Nephron (organoid): ENCODE measurements around the gene KIF3C.

Source experiments
- H3K27ac Mint-ChIP-seq, 3 experiments: 2 replicates each; pipeline ENCODE4 v1.8.0; 2020; ENCODE audit warnings: mixed read lengths in 3 of 3, mild to moderate bottlenecking in 2 of 3, moderate library complexity in 1 of 3
- H3K27me3 Mint-ChIP-seq: 2 replicates; pipeline ENCODE4 v1.8.0; 2021; ENCODE audit warnings: low read depth, mild to moderate bottlenecking, moderate library complexity, mixed read lengths
- H3K36me3 Mint-ChIP-seq: 2 replicates; pipeline ENCODE4 v1.8.0; 2020; ENCODE audit warnings: low read depth, mixed read lengths
- H3K4me1 Mint-ChIP-seq: 2 replicates; pipeline ENCODE4 v1.8.0; 2020; ENCODE audit warnings: mixed read lengths
- H3K4me3 Mint-ChIP-seq, 3 experiments: 2 replicates each; pipeline ENCODE4 v1.8.0; 2020; ENCODE audit warnings: mild to moderate bottlenecking in 3 of 3, mixed read lengths in 3 of 3, moderate library complexity in 2 of 3
- H3K9me3 Mint-ChIP-seq: 2 replicates; pipeline ENCODE4 v1.8.0; 2020; ENCODE audit warnings: mixed read lengths
- CTCF ChIP-seq, 3 experiments: fragments of 200-600 bp; sonication (generic); IDR thresholded peaks; one replicate each; pipeline ENCODE4 v1.5.0; 2021; ENCODE audit warnings: antibody characterized with exemption in 3 of 3; ENCODE audit not compliant: unreplicated experiment in 3 of 3

Gene KIF3C

GRCh38 chr2:25996844-25997243 is 14.5 kb upstream of the KIF3C start:
- no peak for TF ChIP-seq CTCF (IDR thresholded peaks at IDR 0.05; ENCODE audit: unreplicated experiment in 3 of 3)
- H3K4me3 Mint-ChIP-seq: no peak overlapping the region
- no peaks in the 10 kb centered on the region for H3K9me3 Mint-ChIP-seq
- H3K4me1 Mint-ChIP-seq: peaks cover 11% of the 10 kb centered on the region
- peaks cover 16% of the 10 kb centered on the region for H3K27me3 Mint-ChIP-seq
- no peak overlapping the region for H3K27ac Mint-ChIP-seq
- no peaks in the 10 kb centered on the region for H3K36me3 Mint-ChIP-seq

- no peak overlapping the region for H3K4me3 Mint-ChIP-seq
- H3K4me1 Mint-ChIP-seq: peaks cover 6% of the 10 kb centered on the region
- no peak for TF ChIP-seq CTCF (IDR thresholded peaks at IDR 0.05; ENCODE audit: unreplicated experiment in 3 of 3)
- H3K36me3 Mint-ChIP-seq: no peaks in the 10 kb centered on the region
- H3K27ac Mint-ChIP-seq: no peak overlapping the region
- peaks cover 8% of the 10 kb centered on the region for H3K27me3 Mint-ChIP-seq
- no peaks in the 10 kb centered on the region for H3K9me3 Mint-ChIP-seq
These were observed 12.2 kb upstream of the KIF3C start for GRCh38 chr2:25994509-25994908.

- Mint-ChIP-seq H3K9me3 (no peaks in the 10 kb centered on the region), H3K27ac (no peak overlapping the region), H3K27me3 (peaks cover 8% of the 10 kb centered on the region), H3K4me3 (no peak overlapping the region), H3K4me1 (peaks cover 6% of the 10 kb centered on the region), H3K36me3 (no peaks in the 10 kb centered on the region)
- no peak for TF ChIP-seq CTCF (IDR thresholded peaks at IDR 0.05; ENCODE audit: unreplicated experiment in 3 of 3)
These were observed 10.8 kb upstream of the KIF3C start for GRCh38 chr2:25993049-25993448.

GRCh38 chr2:25992556-25992955 is 10.3 kb upstream of the KIF3C start:
- no peak overlapping the region for H3K4me3 Mint-ChIP-seq
- TF ChIP-seq CTCF (IDR thresholded peaks at IDR 0.05; ENCODE audit: unreplicated experiment in 3 of 3): no peak

GRCh38 chr2:25991965-25992364 is 9.7 kb upstream of the KIF3C start:
- peaks cover 6% of the 10 kb centered on the region for H3K4me1 Mint-ChIP-seq
- no peak for TF ChIP-seq CTCF (IDR thresholded peaks at IDR 0.05; ENCODE audit: unreplicated experiment in 3 of 3)
- no peaks in the 10 kb centered on the region for H3K9me3 Mint-ChIP-seq
- no peaks in the 10 kb centered on the region for H3K36me3 Mint-ChIP-seq
- H3K27ac Mint-ChIP-seq: no peak overlapping the region
- no peak overlapping the region for H3K4me3 Mint-ChIP-seq
- no peaks in the 10 kb centered on the region for H3K27me3 Mint-ChIP-seq

More at GRCh38 chr2:25992556-25992955, 10.3 kb upstream of the KIF3C start:
- Mint-ChIP-seq H3K4me1 (peaks cover 6% of the 10 kb centered on the region), H3K9me3 (no peaks in the 10 kb centered on the region), H3K27ac (no peak overlapping the region), H3K27me3 (peaks cover 4% of the 10 kb centered on the region), H3K36me3 (no peaks in the 10 kb centered on the region)

GRCh38 chr2:25989154-25989553 is 6.9 kb upstream of the KIF3C start:
- Mint-ChIP-seq H3K27ac (no peak overlapping the region), H3K27me3 (no peaks in the 10 kb centered on the region), H3K36me3 (no peaks in the 10 kb centered on the region), H3K4me1 (peaks cover 6% of the 10 kb centered on the region), H3K4me3 (no peak overlapping the region), H3K9me3 (no peaks in the 10 kb centered on the region)
- no peak for TF ChIP-seq CTCF (IDR thresholded peaks at IDR 0.05; ENCODE audit: unreplicated experiment in 3 of 3)
